ENCODE results near the gene KATNBL1. TPM values are rescaled to one million over a fixed set of nuclear protein-coding genes. Genes with fewer than 3 reads are reported as not detected.
"Not testable (repeated sequence)": the region's sequence is repeated elsewhere in the genome, so short reads cannot be mapped to it uniquely, and the experiment has no call there.

The KATNBL1 gene
- total RNA-seq, 2 donors from 2014 or later = 24.8 to 53.6 TPM

GRCh38 chr15:34182942-34183341 lies 27.0 kb downstream of the KATNBL1 start:
- H3K4me3 ChIP-seq = no peak overlapping the region
- H3K4me1 ChIP-seq (replicated peaks) = no peaks in the 10 kb centered on the region
- TF ChIP-seq POLR2A (IDR thresholded peaks at IDR 0.05) = no peak
- TF ChIP-seq CTCF (IDR thresholded peaks at IDR 0.05) = no peak
- no peak for TF ChIP-seq POLR2AphosphoS5 (IDR thresholded peaks at IDR 0.05)
- no peaks in the 10 kb centered on the region for H3K36me3 ChIP-seq
- no peak overlapping the region for H3K27ac ChIP-seq
- peak; percentile 13 for DNase-seq (ENCODE audit: low spot score)
- intact Hi-C loops (cut with DNase I) = no loop called here
- H3K9me3 ChIP-seq = no peaks in the 10 kb centered on the region
- H3K27me3 ChIP-seq (replicated peaks; ENCODE audit: insufficient read depth) = no peaks in the 10 kb centered on the region
- 35% methylated on average over 4 of the region's 4 CpGs for WGBS

- Histone ChIP-seq H3K4me3 (no peak overlapping the region), H3K36me3 (no peaks in the 10 kb centered on the region), H3K9me3 (no peaks in the 10 kb centered on the region), H3K27me3 (replicated peaks; ENCODE audit: insufficient read depth) (no peaks in the 10 kb centered on the region), H3K4me1 (replicated peaks) (no peaks in the 10 kb centered on the region), H3K27ac (no peak overlapping the region)
- no peak for DNase-seq (ENCODE audit: low spot score)
- TF ChIP-seq POLR2AphosphoS5 (IDR thresholded peaks at IDR 0.05) = no peak
- no peak for TF ChIP-seq CTCF (IDR thresholded peaks at IDR 0.05)
- TF ChIP-seq POLR2A (IDR thresholded peaks at IDR 0.05) = no peak
- intact Hi-C loops (cut with DNase I) = no loop called here
- 92% methylated on average over 3 of the region's 3 CpGs for WGBS
Observed at GRCh38 chr15:34179234-34179633, 30.7 kb downstream of the KATNBL1 start.

- WGBS = 92% methylated on average over 14 of the region's 14 CpGs
- intact Hi-C loops (cut with DNase I); H3K36me3 ChIP-seq; H3K27me3 ChIP-seq (replicated peaks; ENCODE audit: insufficient read depth); DNase-seq (ENCODE audit: low spot score); H3K27ac ChIP-seq; H3K4me1 ChIP-seq (replicated peaks); H3K4me3 ChIP-seq; H3K9me3 ChIP-seq: not testable (repeated sequence)
Observed at GRCh38 chr15:34165987-34166573, 43.8 kb downstream of the KATNBL1 start.

- no peak for TF ChIP-seq POLR2A (IDR thresholded peaks at IDR 0.05)
- no peak for TF ChIP-seq CTCF (IDR thresholded peaks at IDR 0.05)
- TF ChIP-seq POLR2AphosphoS5 (IDR thresholded peaks at IDR 0.05) = no peak
- no peak overlapping the region for H3K4me3 ChIP-seq
- intact Hi-C loops (cut with DNase I) = no loop called here
- H3K36me3 ChIP-seq = no peaks in the 10 kb centered on the region
- no peak overlapping the region for H3K27ac ChIP-seq
- DNase-seq (ENCODE audit: low spot score) = no peak
- H3K9me3 ChIP-seq = no peaks in the 10 kb centered on the region
- 85% methylated on average over 9 of the region's 9 CpGs for WGBS
- H3K27me3 ChIP-seq (replicated peaks; ENCODE audit: insufficient read depth) = no peaks in the 10 kb centered on the region
- no peaks in the 10 kb centered on the region for H3K4me1 ChIP-seq (replicated peaks)
Observed at GRCh38 chr15:34161329-34161963, 48.5 kb downstream of the KATNBL1 start.

- TF ChIP-seq CTCF (IDR thresholded peaks at IDR 0.05) (no peak), POLR2A (IDR thresholded peaks at IDR 0.05) (no peak), POLR2AphosphoS5 (IDR thresholded peaks at IDR 0.05) (no peak)
- DNase-seq (ENCODE audit: low spot score) = no peak
- Histone ChIP-seq H3K4me1 (replicated peaks) (no peaks in the 10 kb centered on the region), H3K36me3 (no peaks in the 10 kb centered on the region), H3K27me3 (replicated peaks; ENCODE audit: insufficient read depth) (no peaks in the 10 kb centered on the region), H3K9me3 (no peaks in the 10 kb centered on the region), H3K4me3 (no peak overlapping the region), H3K27ac (no peak overlapping the region)
- intact Hi-C loops (cut with DNase I) = no loop called here
- 88% methylated on average over 5 of the region's 5 CpGs for WGBS
Observed at GRCh38 chr15:34160735-34161134, 49.2 kb downstream of the KATNBL1 start.

All from prostate gland (tissue), 2 donors.